NCI-H345 (cell line): ENCODE data around the gene ADD2.

Experiments
- DNase-seq: peaks from one replicate; lab custom pipeline; 2025; lab: John Stamatoyannopoulos, UW

Gene ADD2

DNA sequence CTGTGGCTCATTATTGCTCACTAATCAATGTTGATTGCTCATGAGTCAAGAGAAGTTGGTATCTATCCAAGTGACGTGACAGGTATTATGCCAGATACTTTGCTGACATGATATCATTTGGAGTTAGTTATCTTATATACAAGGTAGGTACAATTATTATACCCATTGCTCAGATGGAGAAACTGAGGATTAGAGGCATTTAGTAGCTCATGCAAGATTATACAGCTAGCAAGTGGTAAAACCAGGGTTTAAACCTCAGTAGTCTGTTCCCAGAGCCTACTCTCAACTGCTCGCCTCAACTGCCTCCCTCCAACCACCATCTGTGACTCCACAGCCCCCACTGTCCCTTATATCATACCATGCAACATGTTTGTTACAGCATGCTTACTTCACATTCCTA, 16.3 kb upstream of the ADD2 start:
- no peak for DNase-seq

DNA sequence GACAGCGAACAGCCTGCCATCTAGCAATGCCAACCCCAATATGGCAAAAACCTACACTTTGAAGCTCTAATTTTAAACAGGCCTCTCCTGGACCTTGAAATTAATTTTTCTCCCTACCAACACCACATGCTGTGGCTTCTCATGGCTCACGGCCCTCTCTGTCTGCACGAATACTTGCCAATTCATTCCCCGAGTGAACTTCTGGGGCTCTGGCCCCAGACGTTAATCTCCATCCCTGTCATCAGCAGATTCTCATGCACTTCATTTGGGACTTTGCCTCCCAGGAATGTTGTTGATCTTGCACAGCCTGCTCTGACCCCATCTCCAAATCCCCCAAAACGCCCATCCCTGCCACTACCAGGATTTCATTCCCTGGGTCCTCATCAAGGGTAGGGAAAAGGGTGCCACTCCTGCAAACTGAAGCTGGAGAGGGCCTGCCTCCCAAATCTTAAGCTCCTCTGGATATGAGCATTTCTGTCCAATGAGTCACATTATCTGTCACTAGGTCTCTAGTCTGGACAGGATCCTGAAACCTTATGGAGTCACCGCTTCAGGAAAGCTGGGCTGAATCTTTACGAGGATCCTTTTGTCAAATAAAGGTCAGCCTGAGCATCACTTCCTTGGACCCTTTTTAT, 12.0 kb upstream of the ADD2 start:
- DNase-seq = no peak

DNA sequence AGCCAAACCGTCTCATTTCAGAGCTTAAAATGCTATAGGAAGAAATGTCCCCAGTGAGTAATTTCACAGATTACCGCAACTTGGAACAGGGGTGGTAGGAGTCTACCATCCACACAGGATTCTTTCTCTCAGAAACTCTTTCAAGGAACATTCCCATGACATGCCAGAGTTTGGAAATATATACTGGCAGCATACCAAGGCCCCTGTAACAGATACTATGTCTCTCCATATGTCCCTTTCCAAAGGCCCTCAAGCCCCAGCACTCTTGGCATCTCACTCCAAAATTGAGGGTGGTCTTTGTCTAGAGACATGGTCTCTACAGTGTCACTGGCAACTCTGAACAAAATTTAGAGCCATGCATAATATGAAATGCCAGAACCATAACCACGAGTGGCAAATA, 11.5 kb upstream of the ADD2 start:
- DNase-seq = no peak

DNA sequence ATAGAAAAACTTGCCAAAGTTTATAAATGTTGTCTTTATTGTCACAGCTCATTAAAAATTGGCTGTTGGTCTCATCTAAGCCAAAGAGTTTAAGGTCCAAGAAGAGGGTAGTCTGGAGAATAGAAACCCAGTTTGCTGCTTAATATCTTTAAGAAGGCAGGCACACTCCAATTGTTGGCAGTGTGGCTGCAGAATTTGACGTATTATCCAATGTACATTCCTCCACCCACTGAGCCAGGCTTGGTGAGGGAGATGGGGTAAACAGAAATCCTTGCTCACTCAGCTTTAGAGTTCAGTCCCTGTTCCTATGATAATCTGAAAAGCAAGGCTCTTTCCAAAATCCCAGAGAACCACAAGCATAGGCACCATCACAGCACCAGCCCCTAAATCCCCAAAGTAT, 10.7 kb upstream of the ADD2 start:
- DNase-seq = no peak

DNA sequence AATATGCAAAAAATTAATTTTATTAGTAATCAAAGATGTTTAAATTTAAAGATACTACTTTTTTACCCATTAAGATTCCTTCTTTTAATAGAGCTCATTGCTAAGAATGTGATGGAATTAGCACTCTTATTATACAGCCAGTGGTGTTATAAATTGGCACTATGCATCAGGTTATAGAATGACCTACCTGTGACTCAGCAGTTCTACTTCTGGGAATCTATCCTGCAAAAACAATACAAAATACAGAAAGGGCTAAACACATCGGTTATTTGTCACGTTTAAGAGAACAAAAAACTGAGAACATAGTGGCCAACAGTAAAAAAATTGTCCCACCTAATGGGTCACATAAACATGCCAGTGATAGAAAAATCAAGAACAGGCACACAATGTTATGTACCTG, 9.4 kb upstream of the ADD2 start:
- no peak for DNase-seq

DNA sequence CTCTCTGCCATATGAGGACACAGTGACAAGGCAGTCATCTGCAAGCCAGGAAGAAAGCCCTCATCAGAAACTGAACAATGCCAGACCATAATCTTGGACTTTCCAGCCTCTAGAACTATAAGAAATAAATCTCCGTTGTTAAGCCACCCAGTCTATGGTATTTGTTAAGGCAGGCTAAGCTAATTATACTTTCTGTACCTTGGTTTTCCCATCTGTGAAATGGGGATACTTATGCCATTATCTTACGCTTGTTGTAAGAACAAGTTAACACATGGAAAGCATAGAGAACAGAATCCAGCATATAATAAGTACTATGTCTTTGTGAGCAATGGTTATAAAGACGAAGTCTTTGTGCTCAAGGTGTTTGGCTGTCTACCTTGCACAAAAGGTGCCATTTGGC, 8.3 kb upstream of the ADD2 start:
- DNase-seq = no peak

DNA sequence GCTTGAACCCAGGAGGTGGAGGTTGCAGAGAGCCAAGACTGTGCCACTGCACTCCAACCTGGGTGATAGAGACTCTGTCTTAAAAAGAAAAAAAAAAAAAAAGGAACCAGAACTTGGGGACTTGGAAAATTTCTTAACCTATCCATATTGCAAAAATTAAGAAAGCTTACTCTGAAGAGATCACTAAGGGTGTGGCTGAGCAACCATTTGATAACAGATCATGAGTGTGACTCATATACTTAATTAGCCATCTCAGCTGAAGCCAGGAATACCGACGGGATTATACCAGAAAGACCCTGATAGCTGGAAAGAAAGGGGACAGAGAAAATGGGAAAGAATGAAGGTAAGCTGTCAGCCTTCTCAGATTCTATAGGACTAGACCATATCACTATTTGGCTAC, 7.1 kb upstream of the ADD2 start:
- no peak for DNase-seq

DNA sequence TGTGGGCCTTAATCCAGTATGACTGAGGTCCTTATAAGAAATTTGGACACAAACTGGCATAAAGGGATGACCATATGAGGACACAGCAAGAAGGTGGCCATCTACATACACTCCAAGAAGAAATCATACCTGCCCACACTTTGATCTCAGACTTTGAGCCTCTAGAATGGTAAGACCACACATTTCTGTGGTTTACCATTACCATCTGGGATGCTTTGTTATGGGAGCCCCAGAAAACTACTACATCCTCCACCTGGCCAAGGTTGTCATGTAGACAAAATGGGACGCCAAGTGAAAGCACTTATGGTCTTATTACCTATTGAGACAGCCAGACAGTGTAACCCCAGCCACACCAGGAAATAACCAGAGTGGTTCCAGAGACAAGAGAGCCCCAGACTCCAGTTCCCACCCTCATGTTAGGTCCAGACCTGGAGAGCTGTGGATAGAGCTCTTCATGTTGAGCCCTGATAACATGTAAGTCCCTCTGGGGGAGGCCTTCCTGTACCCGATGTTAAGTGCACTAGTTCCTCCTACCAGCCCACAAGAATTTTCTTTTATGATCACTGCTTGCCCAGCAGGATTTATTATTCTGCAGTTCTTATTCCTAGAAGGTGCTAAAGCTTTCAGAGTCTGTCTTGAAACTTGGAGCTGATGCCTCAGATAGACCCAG, 4.6 kb upstream of the ADD2 start:
- DNase-seq = no peak

DNA sequence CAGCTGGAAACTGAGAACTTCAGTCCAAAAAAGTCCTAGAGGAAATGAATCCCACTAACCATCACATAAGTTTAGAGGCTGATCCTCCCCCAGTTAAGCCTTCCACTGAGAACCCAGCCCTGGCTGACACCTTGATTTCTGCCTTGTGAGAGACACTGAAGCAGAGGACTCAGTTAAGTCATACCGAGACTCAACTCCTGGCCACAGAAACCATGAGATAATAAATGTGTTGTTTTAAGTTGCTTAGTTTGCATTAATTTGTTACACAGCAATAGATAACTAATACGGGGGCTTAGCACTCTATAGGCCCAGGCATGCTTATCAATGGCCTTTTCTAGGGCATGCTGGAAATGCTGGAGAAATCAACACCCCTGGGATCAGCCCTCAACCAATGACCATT, 3.4 kb upstream of the ADD2 start:
- no peak for DNase-seq

DNA sequence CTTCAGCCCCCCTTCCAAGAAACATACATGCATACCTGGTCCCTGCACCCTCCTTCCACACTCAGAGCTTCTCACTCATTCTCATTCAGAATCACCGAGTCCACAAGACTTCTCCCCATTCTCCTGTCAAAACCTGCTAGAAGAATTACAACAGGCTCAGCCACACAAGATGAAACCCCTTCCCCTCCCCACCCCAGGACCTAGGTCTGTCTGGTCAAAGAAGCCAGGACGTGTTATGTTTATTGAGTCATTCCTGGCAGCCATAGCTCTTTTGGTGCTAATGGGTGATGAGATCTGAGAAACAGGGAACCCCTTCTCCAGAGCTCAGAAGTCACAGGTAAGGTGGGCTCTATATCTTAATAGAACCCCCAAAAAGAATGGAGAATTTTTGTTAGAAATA, 1.4 kb upstream of the ADD2 start:
- no peak for DNase-seq

DNA sequence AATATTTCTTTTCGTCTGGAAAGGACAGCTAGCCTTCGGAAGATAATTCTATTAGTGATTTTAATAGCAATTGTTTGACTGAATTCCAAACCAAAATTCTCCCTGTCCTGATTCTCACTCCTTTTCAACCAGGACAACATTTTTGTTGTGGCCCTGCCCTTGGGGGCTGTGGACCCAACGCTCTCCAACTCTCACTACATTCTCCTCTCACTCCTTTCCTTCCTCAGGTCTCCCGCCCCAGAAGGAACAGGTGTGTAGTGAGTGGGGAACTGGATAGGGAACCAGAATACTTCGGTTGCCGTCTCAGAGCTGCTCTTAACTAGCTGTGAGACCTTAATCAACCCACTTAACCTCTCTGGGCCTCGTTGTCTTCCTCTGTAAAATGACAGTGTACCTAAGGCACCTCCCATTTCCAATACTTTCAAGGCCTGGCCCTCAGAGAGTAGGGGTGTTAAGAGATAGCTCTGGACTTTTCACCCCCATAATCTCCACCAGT, 638 bp upstream of the ADD2 start:
- DNase-seq = no peak

DNA sequence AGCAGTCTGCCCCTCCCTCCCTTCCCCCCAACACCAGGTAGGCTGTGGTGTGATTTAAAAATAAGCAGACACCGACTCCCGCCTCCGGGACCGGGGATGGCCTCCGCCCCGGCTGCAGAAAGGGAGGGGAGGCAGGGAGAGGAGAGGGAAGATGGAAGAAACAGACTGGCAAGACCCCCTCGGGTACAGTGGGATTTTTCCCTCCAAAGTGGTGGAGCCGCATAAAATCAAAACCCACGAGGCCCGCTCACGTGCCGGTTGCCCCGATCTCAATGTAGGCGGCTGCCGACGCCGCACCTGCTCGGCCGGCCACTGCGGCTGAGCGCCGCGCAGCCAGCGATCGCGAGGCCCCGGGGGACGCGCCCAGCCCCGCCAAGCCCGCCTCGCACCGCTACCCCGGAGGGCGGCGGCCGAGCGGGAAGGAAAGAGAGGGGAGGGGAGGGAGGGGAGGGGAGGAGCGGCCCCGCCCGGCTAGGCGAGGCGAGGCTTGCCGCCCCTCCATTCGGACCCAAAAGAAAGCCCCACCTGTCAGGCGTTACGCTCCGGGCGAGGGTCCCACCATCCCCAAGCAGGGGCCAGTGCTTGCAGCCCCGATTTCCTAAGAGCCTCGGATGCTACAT, 811 bp downstream of the ADD2 start:
- peak; percentile 78 for DNase-seq

DNA sequence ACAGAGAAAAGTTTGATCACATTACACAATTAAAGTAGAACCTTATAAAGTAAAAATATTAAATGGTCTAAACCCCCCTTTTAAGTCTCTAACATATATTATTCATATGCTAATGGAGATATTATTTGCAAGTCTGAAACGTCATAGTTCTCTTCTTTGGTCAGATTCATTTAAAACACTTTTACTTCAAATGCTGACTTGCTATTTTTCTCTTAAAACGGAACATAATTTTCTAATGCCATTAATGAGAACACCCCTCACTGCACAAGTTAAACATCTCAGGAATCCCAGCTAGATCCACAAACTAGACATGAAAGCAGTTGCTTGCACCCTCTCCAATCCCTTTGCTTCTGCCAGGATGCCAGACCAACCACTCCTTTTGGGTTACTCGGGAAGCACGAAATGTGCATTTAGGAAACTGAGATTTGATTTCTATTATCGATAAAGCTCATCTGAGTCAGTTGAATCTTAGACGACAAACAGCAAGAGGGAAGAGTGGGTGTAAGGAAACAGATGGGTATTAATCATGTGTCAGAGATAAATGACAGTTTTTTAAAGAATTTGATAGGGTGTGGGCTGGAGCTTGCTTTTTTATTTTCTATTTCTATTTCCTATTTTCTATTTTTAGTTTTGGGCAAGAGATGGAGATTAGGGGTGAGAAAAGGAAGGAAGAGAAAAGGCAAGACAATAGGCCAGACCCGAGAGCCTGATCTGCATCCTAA, 1.5 kb downstream of the ADD2 start:
- peak; percentile 6 for DNase-seq

DNA sequence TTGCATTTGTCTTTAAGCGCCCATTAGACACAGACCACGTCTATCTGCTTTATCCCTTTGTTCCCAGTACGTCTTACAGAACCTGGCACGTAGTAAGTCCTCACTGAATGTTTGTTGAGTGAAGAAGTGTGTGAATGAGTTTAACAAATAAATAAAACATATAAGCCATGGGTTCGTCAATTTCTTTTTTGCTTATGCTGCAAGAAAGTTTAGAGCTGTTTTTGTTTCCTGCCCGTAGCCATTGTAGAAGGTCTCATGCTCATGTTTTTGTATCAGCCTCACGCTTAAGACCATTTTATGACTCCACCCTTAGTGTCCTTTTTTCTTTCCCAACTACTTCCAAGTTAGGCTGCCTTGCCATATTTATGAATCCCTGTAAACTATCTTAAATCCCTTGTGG, 2.5 kb downstream of the ADD2 start:
- no peak for DNase-seq

DNA sequence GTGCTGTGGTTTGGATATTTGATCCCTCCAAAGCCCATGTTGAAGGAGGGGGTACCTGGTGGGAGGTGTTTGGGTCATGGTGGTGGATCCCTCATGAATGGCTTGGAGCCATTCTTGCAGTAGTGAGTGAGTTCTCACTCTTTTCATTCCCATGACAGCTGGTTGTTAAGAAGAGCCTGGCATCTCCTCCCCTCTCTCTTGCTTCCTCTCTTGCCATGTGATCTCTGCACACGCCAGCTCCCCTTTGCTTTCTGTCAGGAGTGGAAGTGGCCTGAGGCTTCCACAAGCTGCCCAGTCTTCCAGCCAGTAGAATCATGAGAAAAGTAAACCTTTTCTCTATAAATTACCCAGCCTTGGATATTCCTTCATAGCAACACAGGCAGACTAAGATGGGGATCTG, 8.6 kb downstream of the ADD2 start:
- no peak for DNase-seq

DNA sequence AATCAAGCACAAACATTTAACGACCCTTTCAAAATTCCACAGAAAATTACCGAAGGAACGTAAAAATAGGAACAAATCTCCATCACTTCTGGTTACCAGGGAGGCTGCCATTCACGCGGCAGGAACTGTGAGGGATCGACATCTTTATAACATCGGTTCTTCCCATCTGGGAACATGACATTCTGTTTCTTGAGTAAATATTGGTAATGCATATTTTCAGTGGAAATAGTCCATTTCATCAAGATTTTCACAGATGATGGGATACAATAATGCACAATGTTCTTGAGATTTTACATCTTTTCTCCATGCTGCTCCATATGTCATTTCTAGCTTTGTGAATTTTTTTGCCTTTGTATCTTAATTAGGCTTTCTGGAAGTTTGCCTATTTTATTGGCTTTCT, 10.0 kb downstream of the ADD2 start:
- DNase-seq = no peak

DNA sequence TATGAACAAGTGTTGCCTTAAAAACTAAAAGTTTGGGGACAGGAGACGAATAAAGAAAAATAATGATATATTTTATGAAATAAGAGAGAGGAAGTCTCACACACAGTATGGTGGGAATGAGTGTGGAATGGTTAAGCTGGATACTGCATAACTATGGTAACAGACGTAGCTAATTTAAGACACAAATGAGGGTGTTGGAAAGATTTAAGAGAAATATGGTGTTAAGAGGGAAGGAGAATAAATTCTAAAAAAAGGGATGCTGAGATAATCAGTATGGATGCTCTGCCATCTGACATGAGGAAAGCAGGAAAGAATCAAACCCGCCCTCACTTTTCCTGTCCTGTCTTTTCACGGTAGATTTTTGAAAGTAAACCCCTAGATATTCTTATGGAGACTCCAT, 10.6 kb downstream of the ADD2 start:
- DNase-seq = no peak

DNA sequence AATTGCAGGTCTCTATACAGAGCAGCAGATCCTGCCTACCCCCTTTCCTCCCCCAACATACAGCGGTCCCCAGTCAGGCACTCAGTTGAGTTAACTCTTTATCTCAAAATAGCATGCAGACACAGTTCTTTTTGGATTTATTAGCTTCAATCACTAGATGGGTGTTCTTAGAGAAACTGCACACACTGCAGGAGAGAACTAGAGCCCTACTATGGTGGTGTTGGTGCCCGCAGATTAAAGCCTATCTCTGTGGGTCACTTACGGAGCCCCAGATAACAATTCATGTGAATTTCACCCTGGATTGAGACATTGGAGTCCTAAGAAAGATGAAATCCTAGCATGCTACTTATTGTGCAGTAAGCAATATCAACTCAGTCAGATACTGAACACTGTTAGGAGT, 11.9 kb downstream of the ADD2 start:
- DNase-seq = no peak

DNA sequence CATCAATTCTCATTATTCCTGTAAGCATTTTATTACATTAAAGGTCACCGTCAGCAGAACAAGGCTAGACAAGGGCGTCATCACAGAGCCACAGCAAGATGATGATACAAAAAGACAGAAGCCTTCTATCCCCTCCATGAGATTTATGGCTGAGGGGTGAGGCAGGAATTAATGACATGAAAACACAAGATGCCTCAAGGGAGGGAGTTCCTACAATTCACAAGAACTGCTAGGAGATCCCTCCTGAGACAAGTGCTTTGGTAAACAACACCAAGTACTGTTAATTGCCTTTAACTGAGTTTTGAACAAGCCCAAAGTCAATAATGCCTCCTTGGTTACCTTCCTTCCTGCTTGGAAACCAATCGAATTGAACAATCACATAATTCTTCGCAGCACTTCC, 14.1 kb downstream of the ADD2 start:
- DNase-seq = peak; percentile 36

DNA sequence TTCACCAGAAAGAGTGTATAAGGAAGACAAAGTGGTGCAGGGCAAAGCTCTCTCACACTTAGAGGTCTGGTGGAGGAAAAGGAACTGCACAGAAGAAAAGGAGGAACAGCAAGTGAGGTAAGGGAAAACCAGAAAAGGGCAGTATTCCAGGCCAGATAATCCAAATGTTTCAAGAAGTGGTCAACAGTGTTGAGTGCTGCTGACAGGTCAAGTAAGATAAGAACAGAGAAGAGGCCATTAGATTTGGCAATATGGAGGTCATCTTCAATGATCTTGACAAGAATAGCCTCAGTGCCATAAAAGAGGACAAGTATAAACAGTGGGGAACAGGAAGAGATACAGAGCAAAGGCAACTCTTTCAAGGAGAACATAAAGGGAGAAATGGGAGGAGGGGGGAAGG, 15.0 kb downstream of the ADD2 start:
- DNase-seq = no peak

DNA sequence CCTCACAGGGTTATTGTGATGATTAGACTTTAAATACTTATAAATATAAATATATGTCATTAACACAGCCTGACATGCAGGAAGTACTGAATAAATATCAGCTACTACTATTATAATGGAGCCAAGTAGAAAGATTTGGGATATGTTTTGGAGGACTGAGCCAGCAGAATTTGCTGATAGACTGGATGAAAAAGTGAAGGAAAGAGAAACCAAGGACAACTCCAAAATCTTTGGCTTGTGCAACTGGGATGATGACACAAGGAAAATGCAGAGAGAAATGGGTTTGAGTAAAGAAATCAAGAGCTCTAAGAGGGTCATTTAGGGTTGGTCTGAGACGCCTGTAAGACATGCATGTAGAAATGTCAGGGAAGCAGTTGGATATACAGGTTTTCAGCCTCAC, 15.6 kb downstream of the ADD2 start:
- DNase-seq = no peak

DNA sequence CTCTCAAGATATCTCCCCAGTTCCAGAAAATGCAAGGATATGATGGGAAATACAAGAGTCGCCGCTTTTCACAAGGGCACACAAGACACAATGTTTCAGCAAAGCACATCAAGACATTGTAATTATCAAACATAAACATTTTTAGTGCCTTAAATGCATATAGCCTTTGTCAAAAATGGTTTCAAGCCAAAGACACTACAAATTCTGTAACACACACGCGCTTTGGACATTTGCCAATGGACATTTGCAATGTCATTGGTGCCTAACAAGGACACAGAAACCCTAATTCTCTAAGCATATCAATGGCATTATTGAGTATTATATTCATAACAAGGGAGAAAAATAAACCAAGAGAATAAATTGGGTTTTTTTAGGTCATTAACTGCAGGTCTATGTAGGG, 16.1 kb downstream of the ADD2 start:
- DNase-seq = no peak

DNA sequence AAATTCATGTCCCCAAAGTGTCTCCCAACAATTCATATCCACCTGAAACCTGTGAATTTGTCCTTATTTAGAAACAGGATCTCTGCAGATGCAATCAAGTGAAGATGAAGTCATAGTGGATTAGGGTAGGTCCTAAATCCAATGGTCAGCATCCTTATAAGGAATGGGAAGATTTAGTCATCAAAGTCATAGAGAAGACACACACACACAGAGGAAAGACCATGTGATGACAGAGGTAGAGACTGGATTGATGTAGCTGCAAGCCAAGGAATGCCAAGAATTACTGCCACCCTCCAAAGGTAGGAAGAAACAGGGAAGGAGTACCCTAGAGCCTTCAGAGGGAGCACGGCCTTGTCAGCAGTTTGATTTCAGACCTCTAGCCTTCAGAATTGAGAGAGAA, 17.7 kb downstream of the ADD2 start:
- DNase-seq = no peak
